ENCODE data around the gene SH3RF1. TPM values are rescaled to one million over a fixed set of nuclear protein-coding genes. Genes with fewer than 3 reads are reported as not detected.

Gene SH3RF1
- total RNA-seq, 4 donors from 2014 or later: 10.6 to 17.9 (median 13.3) TPM

- no peaks in the 10 kb centered on the region for H3K36me3 ChIP-seq
- no peak for DNase-seq (ENCODE audit: low spot score in 2 of 2)
- H3K9me3 ChIP-seq: no peaks in the 10 kb centered on the region
- no peak for TF ChIP-seq CTCF (IDR thresholded peaks at IDR 0.05)
- TF ChIP-seq POLR2A (IDR thresholded peaks at IDR 0.05): no peak
- no peak for TF ChIP-seq EP300 (IDR thresholded peaks at IDR 0.05)
- H3K4me1 ChIP-seq: peaks cover 0 to 11% (median 0%) of the 10 kb centered on the region in 4 donors
- no peak overlapping the region for H3K4me3 ChIP-seq
- 57 to 72% methylated on average over 2 of the region's 2 CpGs for WGBS, 2 donors
- H3K27ac ChIP-seq: no peak overlapping the region
- no peaks in the 10 kb centered on the region for H3K27me3 ChIP-seq
Measured at GRCh38 chr4:169142391-169142790, 128.4 kb downstream of the SH3RF1 start.

GRCh38 chr4:169139021-169139420 is 131.7 kb downstream of the SH3RF1 start:
- TF ChIP-seq CTCF (IDR thresholded peaks at IDR 0.05): no peak
- no peak for TF ChIP-seq POLR2A (IDR thresholded peaks at IDR 0.05)
- no peak for TF ChIP-seq EP300 (IDR thresholded peaks at IDR 0.05)
- peaks cover 0 to 12% (median 0%) of the 10 kb centered on the region in 3 donors for H3K36me3 ChIP-seq
- WGBS, 2 donors: 96 to 100% methylated on average over 4 of the region's 4 CpGs
- H3K27me3 ChIP-seq: no peaks in the 10 kb centered on the region
- no peak for DNase-seq (ENCODE audit: low spot score in 2 of 2)
- H3K4me3 ChIP-seq: no peak overlapping the region
- peaks cover 0 to 42% (median 0%) of the 10 kb centered on the region in 4 donors for H3K4me1 ChIP-seq
- H3K9me3 ChIP-seq: no peaks in the 10 kb centered on the region
- no peak overlapping the region for H3K27ac ChIP-seq

GRCh38 chr4:169137558-169137920 is 133.2 kb downstream of the SH3RF1 start:
- no peak for DNase-seq (ENCODE audit: low spot score in 2 of 2)
- WGBS, 2 donors: 78 to 79% methylated on average over 2 of the region's 2 CpGs
- no peaks in the 10 kb centered on the region for H3K9me3 ChIP-seq
- H3K27me3 ChIP-seq: no peaks in the 10 kb centered on the region
- peaks cover 0 to 47% (median 0%) of the 10 kb centered on the region in 4 donors for H3K4me1 ChIP-seq
- TF ChIP-seq EP300 (IDR thresholded peaks at IDR 0.05): no peak
- no peak for TF ChIP-seq CTCF (IDR thresholded peaks at IDR 0.05)
- no peak for TF ChIP-seq POLR2A (IDR thresholded peaks at IDR 0.05)
- peak overlapping the region in 1 of 4 donors; percentile 36 for H3K27ac ChIP-seq
- no peak overlapping the region for H3K4me3 ChIP-seq
- H3K36me3 ChIP-seq: peaks cover 0 to 25% (median 0%) of the 10 kb centered on the region in 3 donors

GRCh38 chr4:169136796-169137557 is 133.8 kb downstream of the SH3RF1 start:
- Histone ChIP-seq H3K4me1 (peaks cover 0 to 47% (median 2%) of the 10 kb centered on the region in 4 donors), H3K27me3 (no peaks in the 10 kb centered on the region), H3K9me3 (no peaks in the 10 kb centered on the region), H3K36me3 (peaks cover 0 to 30% (median 0%) of the 10 kb centered on the region in 3 donors), H3K4me3 (no peak overlapping the region), H3K27ac (peak overlapping the region in 2 of 4 donors; percentile 22 to 36)
- WGBS, 2 donors: 47 to 51% methylated on average over 3 of the region's 3 CpGs
- no peak for DNase-seq (ENCODE audit: low spot score in 2 of 2)
- TF ChIP-seq CTCF (IDR thresholded peaks at IDR 0.05): no peak
- no peak for TF ChIP-seq POLR2A (IDR thresholded peaks at IDR 0.05)
- TF ChIP-seq EP300 (IDR thresholded peaks at IDR 0.05): no peak

DNA sequence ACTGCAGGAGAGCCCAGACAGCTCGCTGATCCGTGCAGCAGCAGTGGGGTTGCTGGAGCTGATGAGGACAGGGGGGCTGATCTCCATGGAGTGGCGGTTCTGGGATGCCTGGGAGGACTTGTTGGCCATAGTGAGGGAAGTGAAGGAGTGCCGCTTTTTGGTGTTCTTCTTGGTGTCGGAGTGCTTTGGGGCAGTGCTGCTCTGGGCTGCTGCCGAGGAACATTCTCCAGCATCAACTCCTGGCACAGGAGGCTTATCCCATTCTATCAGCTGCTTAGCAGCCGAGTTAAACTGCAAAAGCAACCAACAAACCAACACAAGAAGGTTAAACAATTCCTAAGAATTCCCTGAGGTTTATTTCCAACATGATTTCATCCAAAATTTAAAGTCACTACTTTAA is 134.4 kb downstream of the SH3RF1 start:
- no peaks in the 10 kb centered on the region for H3K9me3 ChIP-seq
- no peak overlapping the region for H3K27ac ChIP-seq
- H3K36me3 ChIP-seq: peaks cover 0 to 30% (median 0%) of the 10 kb centered on the region in 3 donors
- no peak overlapping the region for H3K4me3 ChIP-seq
- TF ChIP-seq CTCF (IDR thresholded peaks at IDR 0.05) (no peak), POLR2A (IDR thresholded peaks at IDR 0.05) (no peak), EP300 (IDR thresholded peaks at IDR 0.05) (no peak)
- peaks cover 0 to 47% (median 2%) of the 10 kb centered on the region in 4 donors for H3K4me1 ChIP-seq
- 86 to 90% methylated on average over 7 of the region's 7 CpGs for WGBS, 2 donors
- no peaks in the 10 kb centered on the region for H3K27me3 ChIP-seq
- no peak for DNase-seq (ENCODE audit: low spot score in 2 of 2)
